ENCODE results near the gene PRRC1.

The PRRC1 gene

DNA sequence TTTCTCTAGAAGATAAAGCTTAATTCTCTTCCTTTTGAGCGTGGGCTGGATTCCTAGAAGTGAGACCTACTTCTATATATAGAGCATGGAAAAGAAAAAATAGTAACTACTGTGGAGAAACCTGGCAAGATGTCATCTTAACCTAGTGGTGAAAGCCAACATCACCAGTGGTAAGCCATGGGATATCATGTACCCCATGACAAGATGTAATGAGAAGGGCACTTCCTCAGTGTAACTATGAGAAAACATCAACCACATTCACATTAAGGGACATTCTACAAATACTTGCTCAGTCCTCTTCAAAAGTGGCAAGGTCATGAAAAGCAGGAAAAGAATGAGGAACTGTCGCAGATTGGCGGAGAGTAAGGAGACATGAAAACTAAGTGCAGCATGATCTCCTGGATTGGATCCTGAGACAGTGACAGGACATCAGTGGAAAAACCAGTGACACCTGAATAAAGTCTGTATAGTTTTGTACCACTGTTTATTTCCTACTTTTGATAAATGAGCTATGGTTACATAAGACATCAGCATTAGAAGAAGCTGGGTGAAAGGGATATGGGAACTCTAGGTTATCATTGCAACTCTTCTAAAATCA, 65.4 kb downstream of the PRRC1 start:
- no peak for DNase-seq

GRCh38 chr5:127583866-127584265, 66.4 kb downstream of the PRRC1 start:
- DNase-seq, result no peak

GRCh38 chr5:127585661-127586060, 68.2 kb downstream of the PRRC1 start:
- DNase-seq, result no peak

DNA sequence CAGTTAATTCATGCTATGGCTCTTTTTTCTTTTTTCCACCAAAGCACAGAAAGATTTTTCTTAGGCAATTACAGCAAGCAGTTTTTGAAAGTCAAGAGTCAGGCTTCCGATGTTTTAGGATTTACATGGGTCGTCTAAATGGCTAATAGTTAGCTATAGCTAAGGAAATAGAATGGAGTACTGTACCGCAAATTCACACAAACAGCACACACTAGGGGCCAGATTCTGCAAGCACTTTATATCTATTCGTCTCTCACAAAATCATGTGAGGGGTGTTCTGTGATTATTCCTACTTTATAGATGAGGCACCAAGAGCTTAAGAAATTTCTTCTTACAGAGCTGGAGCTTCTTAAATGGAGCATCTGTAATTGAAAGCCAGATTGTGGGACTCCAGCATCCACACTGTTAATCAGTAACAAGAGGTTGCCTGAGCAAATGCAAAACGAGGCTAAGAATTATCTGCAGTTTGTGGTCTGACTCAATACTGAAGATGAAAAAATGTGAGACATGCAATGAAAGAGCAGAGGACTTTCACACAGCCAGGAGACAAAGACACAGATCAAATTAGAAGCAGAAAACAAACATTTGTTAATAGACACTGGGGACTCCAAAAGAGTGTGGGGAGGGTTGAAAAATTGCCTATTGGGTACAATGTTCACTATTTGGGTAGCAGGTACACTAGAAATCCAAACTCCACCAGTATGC, 68.8 kb downstream of the PRRC1 start:
- no peak for DNase-seq

GRCh38 chr5:127586811-127587210, 69.4 kb downstream of the PRRC1 start:
- DNase-seq, result no peak

- no peak for DNase-seq
These were observed 69.9 kb downstream of the PRRC1 start for GRCh38 chr5:127587246-127587917.

DNA sequence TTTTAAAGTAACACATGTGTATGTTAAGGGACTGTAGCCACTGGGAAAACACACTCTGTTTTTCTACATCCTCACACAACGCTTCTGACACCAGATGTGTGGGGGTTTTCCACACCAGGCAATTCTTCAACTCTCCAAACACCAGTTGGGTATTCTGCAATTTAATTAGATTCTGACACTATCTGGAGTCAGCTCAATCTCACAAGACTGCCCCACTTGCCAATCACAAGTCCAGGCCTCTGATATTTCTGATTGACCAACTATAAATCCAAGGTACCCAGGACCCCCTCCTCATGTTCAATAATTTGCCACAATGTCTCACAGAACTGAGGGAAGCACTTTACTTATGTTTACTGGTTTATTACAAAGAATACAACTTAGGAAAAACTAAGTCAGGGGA, 70.9 kb downstream of the PRRC1 start:
- no peak for DNase-seq

GRCh38 chr5:127589309-127590030, 72.0 kb downstream of the PRRC1 start:
- DNase-seq, result no peak

- no peak for DNase-seq
These were observed 72.8 kb downstream of the PRRC1 start for GRCh38 chr5:127590156-127590722.

DNA sequence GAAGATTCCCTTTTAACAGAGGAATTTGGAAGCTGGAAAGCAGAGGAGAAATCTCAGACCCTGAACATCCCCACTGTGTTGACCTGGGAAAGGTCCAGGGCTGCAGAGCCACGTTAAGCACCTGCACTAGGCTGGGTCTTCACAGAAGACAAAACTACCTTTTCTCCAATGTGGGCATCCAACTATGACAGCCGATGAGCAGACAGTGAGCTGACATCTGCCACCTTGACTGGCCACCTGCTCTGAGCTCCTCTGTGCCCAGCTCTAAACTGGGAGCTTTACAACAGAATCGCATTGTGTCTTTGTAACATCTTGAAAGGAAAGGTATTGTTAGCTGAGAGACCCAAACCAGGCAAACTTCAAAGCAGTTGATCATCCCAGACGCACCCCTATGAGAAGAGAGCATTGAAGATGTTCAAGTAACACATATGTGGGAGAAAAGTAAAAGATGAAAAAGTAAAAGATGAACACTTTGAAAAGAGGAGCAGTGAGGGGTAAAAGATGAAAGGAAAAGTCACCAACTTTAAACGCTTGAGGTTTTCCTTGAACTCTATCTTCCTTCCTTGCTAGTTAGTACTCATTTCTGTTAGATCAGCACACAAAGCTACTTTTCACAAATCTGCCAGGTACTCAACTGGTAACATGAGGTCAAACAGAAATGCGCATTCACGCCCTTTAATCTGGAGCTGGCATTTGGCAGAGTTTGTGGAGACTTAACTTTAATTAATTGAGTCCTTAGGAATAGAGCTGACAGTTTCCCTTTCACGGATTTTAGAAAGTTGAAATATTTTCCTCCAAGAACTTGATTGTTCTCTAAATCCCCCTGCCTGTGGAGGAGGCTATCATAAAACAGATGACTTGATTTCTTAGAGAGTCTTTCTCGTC, 78.3 kb downstream of the PRRC1 start:
- DNase-seq, result no peak

- DNase-seq, result no peak
These were observed 79.1 kb downstream of the PRRC1 start for GRCh38 chr5:127596501-127596900.

DNA sequence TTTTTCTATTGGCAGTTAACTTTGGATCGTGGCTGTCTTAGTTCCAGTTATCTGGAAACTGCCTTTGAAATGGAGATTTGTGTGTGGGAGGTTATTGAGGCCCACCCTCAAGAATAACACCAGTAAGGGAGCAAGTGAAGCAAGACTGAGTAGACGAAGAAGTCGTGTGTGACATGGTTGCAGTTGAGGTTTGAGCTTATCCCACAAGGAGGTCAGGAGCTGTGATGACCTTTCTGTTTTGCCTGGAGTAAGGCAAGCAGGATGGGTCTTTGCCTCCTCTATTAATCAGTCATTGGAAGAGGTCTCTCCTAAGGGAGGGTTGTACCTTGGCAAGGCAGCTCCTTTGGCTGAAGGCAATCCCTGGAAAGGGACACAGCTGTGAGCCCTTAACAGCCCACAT, 81.9 kb downstream of the PRRC1 start:
- DNase-seq, result no peak

GRCh38 chr5:127599847-127600246, 82.4 kb downstream of the PRRC1 start:
- no peak for DNase-seq

DNA sequence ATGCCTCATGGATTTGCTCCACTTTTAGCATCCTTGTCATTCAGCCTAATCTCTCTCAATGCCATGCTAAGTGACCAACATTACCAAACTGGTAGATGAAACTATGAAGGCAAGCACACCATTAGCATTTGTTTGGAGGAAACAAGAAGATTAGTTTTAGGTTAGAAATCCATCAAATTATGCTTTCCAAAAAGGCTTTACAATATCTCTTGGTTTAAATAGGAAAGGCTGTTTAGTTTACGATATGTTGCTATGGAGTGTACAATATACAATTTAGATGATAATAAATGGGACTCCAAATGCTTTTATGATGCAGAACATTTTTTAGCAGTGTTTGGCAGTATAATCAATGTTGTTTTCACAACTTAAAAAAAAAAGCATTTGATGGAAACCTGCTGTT, 83.7 kb downstream of the PRRC1 start:
- DNase-seq, result no peak

DNA sequence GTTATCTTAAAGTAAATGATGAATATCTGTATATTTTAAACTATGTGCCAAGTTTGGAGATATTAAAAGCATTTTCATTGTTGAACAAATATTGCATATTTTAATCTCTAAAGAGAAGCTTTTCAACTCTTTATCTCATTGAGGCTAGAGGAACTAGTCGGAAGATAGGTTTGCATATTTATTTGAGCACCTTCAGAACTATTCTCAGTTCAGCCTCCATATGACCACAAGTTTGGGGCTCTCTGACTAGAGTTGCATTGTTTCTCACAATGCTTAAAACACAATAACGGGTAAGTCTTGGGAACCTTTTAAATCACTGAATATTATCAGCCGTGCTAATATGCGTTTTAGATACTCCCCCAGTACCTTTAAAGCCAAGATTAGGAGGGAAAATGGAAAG, 84.2 kb downstream of the PRRC1 start:
- DNase-seq, result no peak

GRCh38 chr5:127602481-127602880, 85.0 kb downstream of the PRRC1 start:
- no peak for DNase-seq

GRCh38 chr5:127602896-127603844, 85.7 kb downstream of the PRRC1 start:
- DNase-seq, result no peak

Measured in amniotic stem cell (primary cell).